Activated CD8-positive, alpha-beta memory T cell treated with anti-CD3 and anti-CD28 coated beads, Interleukin-2, amount 50 U/mL, for 4 hours (primary cell): ENCODE results near the gene DOCK9.

ENCODE experiments used
- DNase-seq: peaks from one replicate; pipeline ENCODE4 v3.0.0-alpha.2; 2020

DOCK9 gene

DNA sequence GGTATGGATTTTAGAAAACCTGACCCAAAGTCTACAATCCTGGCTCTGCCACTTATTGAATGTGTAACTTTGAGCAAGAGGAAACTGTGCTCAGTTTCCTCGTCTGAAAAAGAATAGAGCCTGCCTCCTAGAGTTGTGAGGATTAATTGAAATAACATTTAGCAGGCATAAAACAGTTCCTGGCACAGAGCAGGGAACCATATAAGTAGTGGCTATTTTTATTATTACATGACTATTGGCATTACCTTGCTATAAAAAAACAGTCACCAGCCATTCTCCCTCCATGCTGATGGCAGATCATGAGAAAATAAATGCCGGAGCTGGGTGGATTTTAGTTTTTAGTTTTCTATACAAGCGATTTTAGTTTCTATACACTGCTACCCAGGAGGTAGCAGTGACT lies 5.8 kb downstream of the DOCK9 start:
- no peak for DNase-seq

DNA sequence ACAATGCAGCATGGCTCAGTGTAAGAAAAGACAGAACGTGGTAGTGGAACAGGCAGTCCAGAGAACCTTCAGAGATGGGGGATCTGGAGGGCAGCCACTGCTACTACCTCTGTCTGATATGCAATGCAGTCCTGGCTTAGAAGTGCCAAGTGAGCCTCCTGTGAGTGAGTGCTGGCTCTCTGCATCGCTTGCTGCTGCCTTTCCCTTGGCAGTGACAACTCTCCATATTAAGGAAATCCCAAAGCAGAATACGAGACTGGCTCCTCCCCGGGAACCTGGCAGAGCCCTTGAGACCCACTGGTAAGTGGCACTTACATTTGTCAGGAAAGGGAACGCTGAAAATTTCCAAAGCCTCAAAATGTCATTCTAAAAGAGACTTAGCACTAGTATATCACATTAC lies 7.5 kb downstream of the DOCK9 start:
- no peak for DNase-seq

- DNase-seq: no peak
Observed at GRCh38 chr13:98967491-98967890, 10.4 kb downstream of the DOCK9 start.

- no peak for DNase-seq
Observed at GRCh38 chr13:98966019-98966418, 11.8 kb downstream of the DOCK9 start.

DNA sequence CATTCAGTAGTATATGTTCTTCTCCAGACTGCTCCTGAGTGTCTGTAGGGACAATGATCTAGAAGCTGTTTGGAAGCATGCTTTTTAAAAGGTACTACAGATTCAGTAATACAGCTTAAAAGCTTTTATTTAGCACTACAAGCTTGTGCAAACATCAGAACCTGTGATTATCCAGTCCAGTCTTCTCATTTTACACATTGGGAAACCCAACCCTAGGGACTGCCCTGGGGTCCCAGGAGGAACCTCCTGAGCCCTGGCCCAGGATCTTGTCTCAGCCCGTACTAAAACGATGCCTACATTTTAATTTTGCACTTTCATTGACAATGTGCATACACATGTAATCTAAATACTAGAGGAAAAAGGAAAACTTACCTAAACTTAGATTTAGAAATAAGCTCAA lies 12.5 kb downstream of the DOCK9 start:
- DNase-seq: no peak

DNA sequence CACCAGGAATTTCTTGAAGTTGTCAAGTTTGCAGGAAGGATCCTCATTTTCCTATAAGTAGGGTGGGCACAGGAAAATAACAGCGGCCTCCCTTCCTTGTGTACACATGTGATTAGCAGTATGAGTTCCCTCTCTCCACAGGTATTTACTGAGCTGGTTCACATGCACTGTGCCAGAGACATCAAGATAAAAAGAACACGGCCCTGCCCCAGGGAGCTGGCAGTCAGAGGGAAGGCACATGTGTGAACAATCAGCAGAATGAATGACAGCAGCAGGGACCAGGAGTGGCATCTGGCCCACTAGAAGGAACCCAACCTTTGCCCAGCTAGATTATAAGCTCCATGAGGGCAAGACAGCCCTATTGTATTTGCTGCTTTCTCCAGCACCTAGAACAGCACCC lies 13.9 kb downstream of the DOCK9 start:
- no peak for DNase-seq

- no peak for DNase-seq
Observed at GRCh38 chr13:98962901-98963590, 14.8 kb downstream of the DOCK9 start.

DNA sequence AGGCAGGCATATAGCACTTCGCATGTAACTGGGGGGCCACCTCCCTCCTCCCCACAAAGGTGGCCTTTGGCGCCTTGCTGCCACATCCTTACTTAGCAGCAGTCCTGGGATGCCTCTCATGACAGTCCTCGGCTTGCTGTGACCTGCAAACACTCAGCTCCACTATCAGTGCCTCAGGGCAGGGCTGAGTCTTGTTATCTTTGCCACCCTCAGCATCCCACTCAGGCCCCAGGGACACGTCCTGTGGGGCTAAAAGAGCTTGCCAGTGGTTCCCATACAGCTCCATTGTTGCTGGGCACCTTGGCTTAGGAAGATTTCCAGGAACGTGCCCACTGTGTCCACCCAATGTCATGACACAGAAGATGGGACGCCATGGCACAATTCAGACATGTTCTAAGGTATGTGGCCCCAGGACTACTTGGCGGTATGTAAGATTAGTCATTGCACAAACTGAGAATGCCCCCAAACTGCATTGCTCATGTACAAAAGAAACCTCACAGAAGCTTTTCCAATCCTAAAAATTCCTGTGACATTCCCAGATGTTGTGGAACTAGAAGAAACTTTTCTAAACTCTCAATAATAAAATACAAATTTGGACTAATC lies 16.3 kb downstream of the DOCK9 start:
- no peak for DNase-seq

GRCh38 chr13:98960606-98961502 lies 17.0 kb downstream of the DOCK9 start:
- DNase-seq: no peak

- DNase-seq: no peak
Observed at GRCh38 chr13:98959786-98960605, 17.9 kb downstream of the DOCK9 start.

- DNase-seq: no peak
Observed at GRCh38 chr13:98959291-98959690, 18.6 kb downstream of the DOCK9 start.

- DNase-seq: no peak
Observed at GRCh38 chr13:98958443-98958794, 19.4 kb downstream of the DOCK9 start.

DNA sequence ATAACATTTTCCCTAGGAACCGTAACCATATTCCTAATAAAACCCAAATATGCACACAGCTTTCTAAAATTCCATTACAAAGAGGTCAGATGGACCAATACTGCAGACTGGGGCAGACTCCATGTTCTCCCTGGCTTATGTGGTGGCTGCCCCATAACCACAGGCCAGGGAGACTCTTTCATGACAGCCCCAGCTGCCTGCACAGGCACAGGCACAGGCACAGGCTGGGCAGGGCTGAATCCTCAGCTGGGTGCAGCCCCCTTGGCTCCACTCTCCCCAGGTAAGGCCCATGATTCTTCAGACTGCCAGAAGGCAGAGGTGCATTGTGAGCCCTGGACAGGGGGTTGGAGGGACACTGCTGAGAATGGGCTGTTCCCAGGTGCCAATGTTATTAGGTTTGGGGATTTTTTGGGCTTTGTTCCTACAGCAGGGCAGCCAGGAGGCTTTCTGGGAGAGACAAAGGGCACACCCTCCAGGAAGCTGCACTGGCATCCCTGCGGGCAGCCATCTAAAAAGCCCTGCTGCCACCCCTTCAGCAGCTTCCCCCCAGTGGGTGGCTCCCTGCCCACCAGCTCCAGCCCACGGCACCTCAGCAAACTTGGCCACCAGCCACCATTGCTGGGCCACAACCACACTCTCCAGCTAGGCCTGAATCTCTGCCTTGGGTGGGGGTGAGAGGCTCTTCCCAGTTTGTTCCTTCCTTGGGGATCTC lies 20.0 kb downstream of the DOCK9 start:
- no peak for DNase-seq

DNA sequence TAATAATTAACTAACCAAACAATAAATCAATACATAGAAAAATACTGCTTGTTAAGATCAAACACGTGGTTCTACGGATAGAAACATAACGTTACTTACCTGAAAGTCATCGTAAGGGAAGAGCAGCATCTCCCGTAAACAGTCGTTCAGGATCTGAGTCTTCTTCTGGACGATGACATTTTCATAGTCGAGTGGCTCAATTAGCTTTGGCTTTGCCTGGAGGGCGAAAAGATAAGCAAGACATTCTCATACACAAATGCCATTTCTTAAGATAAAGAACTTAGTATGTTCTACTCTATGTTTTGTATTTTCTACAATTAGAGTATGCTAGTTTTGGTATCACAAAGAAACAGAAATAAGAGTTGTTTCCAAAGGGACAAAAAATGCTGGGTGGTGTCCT lies 22.5 kb downstream of the DOCK9 start:
- no peak for DNase-seq

GRCh38 chr13:98954313-98954712 lies 23.6 kb downstream of the DOCK9 start:
- DNase-seq: no peak

- no peak for DNase-seq
Observed at GRCh38 chr13:98951266-98951665, 26.6 kb downstream of the DOCK9 start.

GRCh38 chr13:98950705-98951104 lies 27.2 kb downstream of the DOCK9 start:
- DNase-seq: no peak

GRCh38 chr13:98947925-98948324 lies 29.9 kb downstream of the DOCK9 start:
- DNase-seq: no peak

DNA sequence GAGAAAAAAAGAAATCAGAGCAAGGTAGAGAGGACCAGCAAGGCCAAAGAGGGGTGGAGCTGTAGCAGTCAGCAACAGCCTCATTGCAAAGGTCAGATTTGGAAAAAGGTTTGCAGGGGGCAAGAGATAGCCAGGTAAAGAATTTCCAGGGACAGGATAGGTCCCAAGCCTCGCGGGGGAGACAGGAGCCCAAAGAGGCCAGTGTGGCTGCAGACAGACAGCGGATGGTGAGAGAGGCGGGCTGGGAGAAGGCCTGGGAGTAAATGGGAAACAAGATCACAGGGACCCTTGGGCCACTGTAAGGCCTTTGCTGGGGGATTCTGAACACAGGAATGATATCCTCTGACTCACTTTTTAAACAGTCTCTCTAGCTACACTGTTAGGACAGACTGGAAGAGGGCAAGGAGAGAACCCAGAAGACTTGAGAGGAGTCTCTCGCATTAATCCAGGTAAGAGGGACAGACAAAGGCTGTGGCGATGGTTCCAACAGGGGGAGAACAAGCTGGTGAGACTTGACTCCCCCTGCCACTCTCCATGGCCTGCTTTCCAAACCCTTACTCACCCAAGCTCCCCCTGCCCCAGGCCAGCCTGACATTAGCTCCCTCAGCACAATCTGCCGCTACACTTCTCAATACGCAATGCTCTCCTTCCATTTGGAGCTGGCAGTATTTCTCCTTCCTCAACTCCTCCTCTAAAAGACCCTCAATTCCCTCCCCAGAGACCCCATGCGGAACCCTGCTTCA lies 31.8 kb downstream of the DOCK9 start:
- DNase-seq: no peak

DNA sequence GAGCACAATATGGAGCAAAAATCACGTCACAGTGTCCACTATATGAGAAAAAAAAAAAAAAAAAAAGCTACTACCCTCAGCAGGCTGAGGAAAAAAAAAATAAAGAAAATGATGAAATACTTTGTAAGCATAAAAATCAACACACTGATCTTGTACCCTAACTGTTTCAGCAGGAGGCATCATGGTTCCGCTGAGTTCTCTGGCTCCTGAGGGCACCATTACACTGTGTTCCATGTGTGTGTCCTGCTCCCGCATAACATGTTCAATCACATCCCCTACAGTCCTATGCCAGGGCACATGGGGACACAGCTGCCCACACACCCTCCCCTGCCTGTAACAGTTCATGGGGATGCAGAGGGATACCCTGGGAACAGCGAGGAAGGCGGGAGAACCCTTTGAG lies 33.5 kb downstream of the DOCK9 start:
- DNase-seq: no peak

GRCh38 chr13:98942997-98943396 lies 34.9 kb downstream of the DOCK9 start:
- no peak for DNase-seq

DNA sequence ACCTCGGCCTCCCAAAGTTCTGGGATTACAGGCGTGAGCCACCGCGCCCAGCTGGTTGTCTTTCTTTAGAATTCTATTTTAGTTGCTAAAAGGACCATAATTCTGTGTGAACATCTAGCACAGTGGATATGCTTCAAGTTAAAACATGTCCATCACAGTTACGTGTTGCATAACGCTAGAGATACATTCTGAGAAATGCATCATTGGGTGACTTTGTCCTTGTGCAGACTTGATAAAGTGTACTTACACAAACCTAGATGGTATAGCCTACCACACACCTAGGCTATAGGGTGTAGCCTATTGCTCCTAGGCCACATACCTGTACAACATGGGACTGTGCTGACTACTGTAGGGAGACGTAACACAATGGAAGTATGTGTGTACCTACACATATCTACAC lies 35.4 kb downstream of the DOCK9 start:
- DNase-seq: no peak
